ENCODE measurements around the gene ZBTB7C.

ZBTB7C gene

GRCh38 chr18:47992976-47993375, 416.2 kb downstream of the ZBTB7C start:
- Histone ChIP-seq H3K36me3 (ENCODE audit: insufficient read depth, low read length) (no peaks in the 10 kb centered on the region), H3K27me3 (ENCODE audit: insufficient read depth, low read length) (peaks cover 19% of the 10 kb centered on the region), H3K4me3 (ENCODE audit: low read length) (no peak overlapping the region), H3K4me1 (ENCODE audit: insufficient read depth, low read length) (peaks cover 10% of the 10 kb centered on the region), H3K9me3 (ENCODE audit: low read length) (no peaks in the 10 kb centered on the region), H2AFZ (ENCODE audit: low read depth, low read length) (no peak overlapping the region)

GRCh38 chr18:47992266-47992665, 416.9 kb downstream of the ZBTB7C start:
- H3K4me1 ChIP-seq (ENCODE audit: insufficient read depth, low read length): peaks cover 10% of the 10 kb centered on the region
- H3K4me3 ChIP-seq (ENCODE audit: low read length): no peak overlapping the region
- peaks cover 19% of the 10 kb centered on the region for H3K27me3 ChIP-seq (ENCODE audit: insufficient read depth, low read length)

GRCh38 chr18:47990981-47991380, 418.2 kb downstream of the ZBTB7C start:
- Histone ChIP-seq H3K36me3 (ENCODE audit: insufficient read depth, low read length) (no peaks in the 10 kb centered on the region), H3K4me3 (ENCODE audit: low read length) (no peak overlapping the region), H2AFZ (ENCODE audit: low read depth, low read length) (no peak overlapping the region), H3K9me3 (ENCODE audit: low read length) (no peaks in the 10 kb centered on the region), H3K4me1 (ENCODE audit: insufficient read depth, low read length) (peaks cover 5% of the 10 kb centered on the region), H3K27me3 (ENCODE audit: insufficient read depth, low read length) (peaks cover 19% of the 10 kb centered on the region)

More at GRCh38 chr18:47992266-47992665, 416.9 kb downstream of the ZBTB7C start:
- no peak overlapping the region for H2AFZ ChIP-seq (ENCODE audit: low read depth, low read length)
- no peaks in the 10 kb centered on the region for H3K36me3 ChIP-seq (ENCODE audit: insufficient read depth, low read length)
- no peaks in the 10 kb centered on the region for H3K9me3 ChIP-seq (ENCODE audit: low read length)

- Histone ChIP-seq H2AFZ (ENCODE audit: low read depth, low read length) (no peak overlapping the region), H3K4me3 (ENCODE audit: low read length) (no peak overlapping the region), H3K4me1 (ENCODE audit: insufficient read depth, low read length) (no peaks in the 10 kb centered on the region), H3K9me3 (ENCODE audit: low read length) (no peaks in the 10 kb centered on the region), H3K27me3 (ENCODE audit: insufficient read depth, low read length) (peaks cover 13% of the 10 kb centered on the region), H3K36me3 (ENCODE audit: insufficient read depth, low read length) (no peaks in the 10 kb centered on the region)
Observed at GRCh38 chr18:47987388-47987699, 421.8 kb downstream of the ZBTB7C start.

- H3K9me3 ChIP-seq (ENCODE audit: low read length): no peaks in the 10 kb centered on the region
- no peak overlapping the region for H2AFZ ChIP-seq (ENCODE audit: low read depth, low read length)
- no peak overlapping the region for H3K4me3 ChIP-seq (ENCODE audit: low read length)
- no peaks in the 10 kb centered on the region for H3K36me3 ChIP-seq (ENCODE audit: insufficient read depth, low read length)
- no peaks in the 10 kb centered on the region for H3K4me1 ChIP-seq (ENCODE audit: insufficient read depth, low read length)
- peaks cover 9% of the 10 kb centered on the region for H3K27me3 ChIP-seq (ENCODE audit: insufficient read depth, low read length)
Observed at GRCh38 chr18:47986620-47987387, 422.4 kb downstream of the ZBTB7C start.

- H2AFZ ChIP-seq (ENCODE audit: low read depth, low read length): no peak overlapping the region
- peaks cover 8% of the 10 kb centered on the region for H3K27me3 ChIP-seq (ENCODE audit: insufficient read depth, low read length)
- H3K4me3 ChIP-seq (ENCODE audit: low read length): no peak overlapping the region
- no peaks in the 10 kb centered on the region for H3K9me3 ChIP-seq (ENCODE audit: low read length)
- no peaks in the 10 kb centered on the region for H3K4me1 ChIP-seq (ENCODE audit: insufficient read depth, low read length)
- no peaks in the 10 kb centered on the region for H3K36me3 ChIP-seq (ENCODE audit: insufficient read depth, low read length)
Observed at GRCh38 chr18:47985866-47986265, 423.3 kb downstream of the ZBTB7C start.

- H3K4me1 ChIP-seq (ENCODE audit: insufficient read depth, low read length): no peaks in the 10 kb centered on the region
- no peak overlapping the region for H2AFZ ChIP-seq (ENCODE audit: low read depth, low read length)
- peaks cover 8% of the 10 kb centered on the region for H3K27me3 ChIP-seq (ENCODE audit: insufficient read depth, low read length)
- no peaks in the 10 kb centered on the region for H3K9me3 ChIP-seq (ENCODE audit: low read length)
- no peaks in the 10 kb centered on the region for H3K36me3 ChIP-seq (ENCODE audit: insufficient read depth, low read length)
- no peak overlapping the region for H3K4me3 ChIP-seq (ENCODE audit: low read length)
Observed at GRCh38 chr18:47984991-47985390, 424.2 kb downstream of the ZBTB7C start.

GRCh38 chr18:47983946-47984345, 425.2 kb downstream of the ZBTB7C start:
- no peaks in the 10 kb centered on the region for H3K4me1 ChIP-seq (ENCODE audit: insufficient read depth, low read length)
- H3K36me3 ChIP-seq (ENCODE audit: insufficient read depth, low read length): no peaks in the 10 kb centered on the region
- H2AFZ ChIP-seq (ENCODE audit: low read depth, low read length): no peak overlapping the region
- peaks cover 4% of the 10 kb centered on the region for H3K27me3 ChIP-seq (ENCODE audit: insufficient read depth, low read length)
- H3K4me3 ChIP-seq (ENCODE audit: low read length): no peak overlapping the region
- no peaks in the 10 kb centered on the region for H3K9me3 ChIP-seq (ENCODE audit: low read length)

- Histone ChIP-seq H3K27me3 (ENCODE audit: insufficient read depth, low read length) (peaks cover 4% of the 10 kb centered on the region), H3K36me3 (ENCODE audit: insufficient read depth, low read length) (no peaks in the 10 kb centered on the region), H2AFZ (ENCODE audit: low read depth, low read length) (no peak overlapping the region), H3K9me3 (ENCODE audit: low read length) (no peaks in the 10 kb centered on the region), H3K4me3 (ENCODE audit: low read length) (no peak overlapping the region), H3K4me1 (ENCODE audit: insufficient read depth, low read length) (peaks cover 3% of the 10 kb centered on the region)
Observed at GRCh38 chr18:47983055-47983454, 426.1 kb downstream of the ZBTB7C start.

- Histone ChIP-seq H3K4me1 (ENCODE audit: insufficient read depth, low read length) (peaks cover 3% of the 10 kb centered on the region), H3K9me3 (ENCODE audit: low read length) (no peaks in the 10 kb centered on the region), H3K36me3 (ENCODE audit: insufficient read depth, low read length) (no peaks in the 10 kb centered on the region), H2AFZ (ENCODE audit: low read depth, low read length) (no peak overlapping the region), H3K4me3 (ENCODE audit: low read length) (no peak overlapping the region), H3K27me3 (ENCODE audit: insufficient read depth, low read length) (peaks cover 4% of the 10 kb centered on the region)
Observed at GRCh38 chr18:47981830-47982229, 427.4 kb downstream of the ZBTB7C start.

GRCh38 chr18:47981320-47981719, 427.9 kb downstream of the ZBTB7C start:
- Histone ChIP-seq H3K27me3 (ENCODE audit: insufficient read depth, low read length) (peaks cover 4% of the 10 kb centered on the region), H3K9me3 (ENCODE audit: low read length) (no peaks in the 10 kb centered on the region), H3K4me3 (ENCODE audit: low read length) (no peak overlapping the region), H3K4me1 (ENCODE audit: insufficient read depth, low read length) (peaks cover 3% of the 10 kb centered on the region), H2AFZ (ENCODE audit: low read depth, low read length) (no peak overlapping the region), H3K36me3 (ENCODE audit: insufficient read depth, low read length) (no peaks in the 10 kb centered on the region)

GRCh38 chr18:47979611-47980200, 429.5 kb downstream of the ZBTB7C start:
- H3K9me3 ChIP-seq (ENCODE audit: low read length): no peaks in the 10 kb centered on the region
- peaks cover 3% of the 10 kb centered on the region for H3K4me1 ChIP-seq (ENCODE audit: insufficient read depth, low read length)
- H3K4me3 ChIP-seq (ENCODE audit: low read length): no peak overlapping the region
- H3K36me3 ChIP-seq (ENCODE audit: insufficient read depth, low read length): no peaks in the 10 kb centered on the region
- peaks cover 4% of the 10 kb centered on the region for H3K27me3 ChIP-seq (ENCODE audit: insufficient read depth, low read length)
- H2AFZ ChIP-seq (ENCODE audit: low read depth, low read length): no peak overlapping the region

GRCh38 chr18:47978603-47979002, 430.6 kb downstream of the ZBTB7C start:
- no peaks in the 10 kb centered on the region for H3K9me3 ChIP-seq (ENCODE audit: low read length)
- peaks cover 6% of the 10 kb centered on the region for H3K27me3 ChIP-seq (ENCODE audit: insufficient read depth, low read length)
- H3K36me3 ChIP-seq (ENCODE audit: insufficient read depth, low read length): no peaks in the 10 kb centered on the region
- peaks cover 3% of the 10 kb centered on the region for H3K4me1 ChIP-seq (ENCODE audit: insufficient read depth, low read length)
- H2AFZ ChIP-seq (ENCODE audit: low read depth, low read length): no peak overlapping the region
- H3K4me3 ChIP-seq (ENCODE audit: low read length): no peak overlapping the region

- Histone ChIP-seq H3K4me1 (ENCODE audit: insufficient read depth, low read length) (peaks cover 3% of the 10 kb centered on the region), H3K4me3 (ENCODE audit: low read length) (no peak overlapping the region), H3K9me3 (ENCODE audit: low read length) (no peaks in the 10 kb centered on the region)
Observed at GRCh38 chr18:47978141-47978540, 431.0 kb downstream of the ZBTB7C start.

More at GRCh38 chr18:47978141-47978540, 431.0 kb downstream of the ZBTB7C start:
- H3K36me3 ChIP-seq (ENCODE audit: insufficient read depth, low read length): no peaks in the 10 kb centered on the region
- peaks cover 6% of the 10 kb centered on the region for H3K27me3 ChIP-seq (ENCODE audit: insufficient read depth, low read length)
- H2AFZ ChIP-seq (ENCODE audit: low read depth, low read length): no peak overlapping the region
